ENCODE measurements around the gene UVRAG.
"Not testable (repeated sequence)": the region's sequence is repeated elsewhere in the genome, so short reads cannot be mapped to it uniquely, and the experiment has no call there.

UVRAG gene

DNA sequence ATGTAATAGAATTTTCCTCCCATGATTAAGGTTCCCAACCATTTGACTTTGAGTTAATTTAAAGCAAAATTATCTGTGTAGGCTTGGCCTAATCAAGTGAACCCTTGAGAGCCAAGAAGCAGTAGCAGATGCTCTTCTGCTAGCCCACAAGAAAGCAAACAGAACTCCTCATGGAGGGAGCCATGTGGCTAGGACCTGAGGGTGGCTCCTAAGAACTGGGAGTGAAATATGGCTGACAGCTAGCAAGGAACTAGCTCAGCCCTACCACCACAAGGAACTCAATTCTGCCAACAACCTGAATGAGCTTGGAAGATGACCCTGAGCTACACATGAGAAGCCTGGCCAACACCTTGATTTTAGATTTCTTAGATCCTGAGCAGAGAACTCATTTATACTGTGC, 223.6 kb downstream of the UVRAG start:
- DNase-seq: no peak

DNA sequence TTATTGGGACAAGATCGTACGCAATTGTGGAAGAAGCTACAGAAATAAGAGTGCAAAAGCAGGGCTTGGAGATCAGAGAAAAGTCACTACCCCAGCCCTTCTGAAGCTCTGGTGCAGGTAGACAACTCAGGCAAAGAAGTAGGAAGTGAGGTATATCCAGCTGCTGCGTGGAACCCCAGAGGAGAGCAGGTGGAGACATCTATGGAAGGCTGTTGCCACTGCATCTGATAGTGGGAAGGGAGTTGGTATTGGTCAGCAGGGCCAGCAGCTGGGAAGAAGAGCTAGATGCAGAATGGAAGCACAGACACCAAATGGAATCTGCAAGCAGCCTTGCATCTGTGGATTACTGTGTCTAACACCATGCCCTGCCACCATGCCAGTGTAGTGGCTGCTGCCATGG, 226.2 kb downstream of the UVRAG start:
- DNase-seq: no peak

GRCh38 chr11:76044750-76045320, 229.8 kb downstream of the UVRAG start:
- no peak for DNase-seq

DNA sequence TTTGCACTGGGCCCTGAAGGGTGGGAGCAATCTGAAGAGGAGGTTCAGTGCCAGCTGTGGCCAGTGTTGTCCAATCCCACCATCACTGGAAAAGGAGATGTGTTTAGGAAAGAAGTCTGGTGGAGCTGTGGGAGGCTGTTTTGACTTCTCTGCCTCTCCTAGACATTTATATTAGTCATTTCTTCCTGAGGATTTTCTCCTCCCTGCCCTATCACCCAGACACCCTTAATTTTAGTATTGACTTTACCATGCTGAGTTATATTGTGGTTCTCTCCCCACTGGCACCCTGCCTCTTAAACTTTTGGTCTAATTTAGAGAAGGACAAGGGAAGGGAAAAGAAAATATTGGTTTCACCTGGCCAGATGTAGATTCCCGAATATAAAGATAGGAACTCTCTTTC, 232.2 kb downstream of the UVRAG start:
- no peak for DNase-seq

DNA sequence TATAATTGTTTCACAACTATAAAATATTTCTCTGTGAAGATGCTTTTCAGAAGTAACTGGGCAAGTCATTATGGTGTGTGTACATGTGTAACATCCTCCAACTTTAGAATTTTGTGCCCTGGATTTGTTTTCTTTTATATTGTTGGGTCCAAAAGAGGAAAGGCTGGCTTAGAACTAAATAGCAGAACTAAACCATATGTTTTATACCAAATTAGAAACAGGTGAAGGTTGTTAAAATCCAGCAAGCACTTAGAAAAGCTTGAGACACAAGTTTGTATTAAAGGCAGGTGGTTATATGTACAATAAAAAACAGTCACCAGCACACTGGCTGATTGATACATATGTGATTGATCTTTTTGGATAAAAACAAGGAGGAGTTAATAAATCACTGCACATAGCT, 232.8 kb downstream of the UVRAG start:
- no peak for DNase-seq

GRCh38 chr11:76048763-76049162, 233.8 kb downstream of the UVRAG start:
- no peak for DNase-seq

GRCh38 chr11:76049511-76049910, 234.5 kb downstream of the UVRAG start:
- DNase-seq: no peak

- no peak for DNase-seq
These were observed 236.9 kb downstream of the UVRAG start for GRCh38 chr11:76051937-76052336.

- no peak for DNase-seq
These were observed 239.3 kb downstream of the UVRAG start for GRCh38 chr11:76054330-76054729.

- no peak for DNase-seq
These were observed 241.9 kb downstream of the UVRAG start for GRCh38 chr11:76056876-76057275.

DNA sequence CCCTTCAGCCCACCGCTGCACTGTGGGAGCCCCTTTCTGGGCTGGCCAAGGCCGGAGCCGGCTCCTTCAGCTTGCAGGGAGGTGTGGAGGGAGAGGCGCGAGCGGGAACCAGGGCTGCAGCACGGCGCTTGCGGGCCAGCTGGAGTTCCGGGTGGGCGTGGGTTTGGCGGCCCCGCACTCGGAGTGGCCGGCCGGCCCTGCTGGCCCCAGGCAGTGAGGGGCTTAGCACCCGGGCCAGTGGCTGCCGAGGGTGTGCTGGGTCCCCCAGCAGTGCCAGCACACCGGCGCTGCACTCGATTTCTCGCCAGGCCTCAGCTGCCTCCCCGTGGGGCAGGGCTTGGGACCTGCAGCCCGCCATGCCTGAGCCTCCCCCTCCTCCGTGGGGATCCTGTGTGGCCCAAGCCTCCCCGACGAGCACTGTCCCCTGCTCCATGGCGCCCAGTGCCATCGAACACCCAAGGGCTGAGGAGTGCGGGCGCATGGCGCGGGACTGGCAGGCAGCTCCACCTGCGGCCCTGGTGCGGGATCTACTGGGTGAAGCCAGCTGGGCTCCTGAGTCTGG, 245.5 kb downstream of the UVRAG start:
- not testable (repeated sequence) for DNase-seq

GRCh38 chr11:76062733-76063132, 247.7 kb downstream of the UVRAG start:
- no peak for DNase-seq

GRCh38 chr11:76064192-76064591, 249.2 kb downstream of the UVRAG start:
- DNase-seq: no peak

GRCh38 chr11:76067099-76067498, 252.1 kb downstream of the UVRAG start:
- DNase-seq: no peak

DNA sequence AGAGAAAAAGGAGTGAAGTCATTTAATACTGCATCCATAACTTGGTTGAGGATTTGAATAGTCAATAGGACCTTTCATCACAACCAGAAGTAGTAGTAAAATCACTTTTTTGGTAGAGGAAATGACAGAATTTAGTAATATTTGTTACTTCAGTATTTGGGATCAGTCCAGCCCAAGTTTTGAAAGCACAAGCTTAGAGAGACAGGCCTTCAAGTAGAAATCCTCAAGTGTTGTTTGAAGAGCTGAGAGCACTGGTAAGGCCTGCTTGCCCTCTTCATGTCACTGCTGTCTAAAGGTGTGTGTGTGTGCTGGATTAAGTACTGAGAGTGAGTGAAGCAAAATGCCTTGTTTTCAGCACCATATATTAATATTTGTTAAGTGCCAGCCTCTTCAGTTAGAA, 254.0 kb downstream of the UVRAG start:
- no peak for DNase-seq

DNA sequence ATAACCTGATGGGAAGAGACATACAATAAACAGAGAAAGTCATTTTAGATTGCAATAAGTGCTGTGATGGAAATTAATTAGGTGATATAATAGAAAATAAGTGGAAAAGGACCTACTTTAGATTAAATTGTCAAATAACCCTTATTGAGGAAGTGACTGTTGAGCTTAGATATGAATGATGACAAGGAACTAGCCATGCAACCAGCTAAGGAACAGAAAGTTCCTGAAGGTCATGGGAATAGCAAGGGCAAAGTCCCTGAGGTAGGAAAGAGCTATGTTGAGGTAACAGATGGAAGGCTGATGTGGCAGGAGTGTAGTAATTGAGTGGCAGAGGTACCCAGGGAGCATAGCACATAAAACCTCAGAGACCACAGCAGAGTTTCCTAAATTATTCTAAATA, 256.1 kb downstream of the UVRAG start:
- no peak for DNase-seq

- DNase-seq: peak; percentile 42
These were observed 258.7 kb downstream of the UVRAG start for GRCh38 chr11:76073724-76074123.

DNA sequence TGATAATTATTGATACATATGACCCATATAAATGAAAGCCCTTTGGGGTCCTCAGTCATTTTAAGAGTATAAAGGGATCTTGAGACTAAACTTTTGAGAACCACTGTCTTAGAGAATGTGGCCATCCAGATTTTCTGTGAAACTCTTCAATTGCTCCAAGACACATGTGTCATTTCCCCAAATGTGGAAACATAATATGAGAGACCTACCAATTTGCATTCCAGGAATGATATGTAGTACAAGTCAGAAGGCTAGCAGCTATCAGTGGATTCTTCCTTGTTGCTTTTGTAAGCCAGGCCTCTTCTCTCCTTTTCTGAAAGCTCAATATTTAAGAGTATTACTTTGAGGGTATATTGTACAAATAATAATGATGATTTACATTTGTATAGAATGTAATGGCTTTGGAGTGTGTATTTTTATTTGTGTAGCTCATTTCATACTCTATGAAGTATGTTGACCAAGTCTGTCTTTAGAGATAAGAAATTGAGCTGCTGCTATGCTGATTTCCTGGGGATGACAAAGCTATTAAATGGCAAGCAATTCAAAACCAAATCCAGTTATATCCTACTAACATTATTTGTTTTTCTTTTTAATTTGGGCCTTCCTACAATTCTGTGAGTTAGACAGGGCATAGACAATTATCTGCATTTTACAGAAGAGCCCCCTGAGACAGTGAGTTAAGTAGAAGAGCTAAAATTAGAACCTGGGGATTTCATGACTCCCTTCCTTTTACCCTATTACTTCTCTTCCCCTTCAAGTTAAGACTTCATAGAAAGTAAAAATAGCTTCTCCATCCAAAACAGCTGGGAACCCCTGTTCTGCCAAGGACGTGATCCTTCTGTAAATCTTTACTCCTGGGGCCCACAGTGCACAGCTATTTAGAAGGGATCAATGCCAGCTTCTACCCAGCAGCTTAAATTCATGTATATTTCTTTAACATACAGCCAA, 259.4 kb downstream of the UVRAG start:
- peak; percentile 68 for DNase-seq

- peak; percentile 14 for DNase-seq
These were observed 260.7 kb downstream of the UVRAG start for GRCh38 chr11:76075716-76076115.

- not testable (repeated sequence) for DNase-seq
These were observed 261.2 kb downstream of the UVRAG start for GRCh38 chr11:76076253-76076652.

GRCh38 chr11:76076749-76077148, 261.7 kb downstream of the UVRAG start:
- no peak for DNase-seq

DNA sequence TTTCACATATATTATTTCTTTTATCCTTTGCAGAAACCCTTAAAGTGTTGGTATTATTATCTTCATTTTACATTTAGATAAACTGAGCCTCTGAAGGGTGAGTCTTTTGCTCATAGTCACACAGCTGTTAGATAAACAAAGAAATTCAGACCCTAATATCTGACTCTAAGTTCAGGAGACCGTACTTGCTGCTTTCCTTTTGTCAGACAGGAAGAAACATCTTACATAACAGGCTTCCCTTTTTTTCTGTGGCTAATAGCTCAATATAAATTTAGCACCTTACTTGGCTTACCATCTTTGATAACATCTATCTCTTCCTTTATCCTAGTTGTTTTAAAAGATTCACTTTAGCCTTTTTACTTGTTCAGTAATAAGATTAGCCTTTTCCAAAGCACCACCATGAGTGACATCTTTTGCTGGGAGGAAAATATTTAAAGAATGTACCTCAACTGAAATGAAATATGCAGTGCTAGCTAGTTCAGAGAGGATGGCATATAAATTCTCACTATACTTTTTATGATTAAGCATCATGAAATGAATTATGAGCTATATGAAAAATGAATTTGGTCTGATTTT, 262.7 kb downstream of the UVRAG start:
- no peak for DNase-seq

DNA sequence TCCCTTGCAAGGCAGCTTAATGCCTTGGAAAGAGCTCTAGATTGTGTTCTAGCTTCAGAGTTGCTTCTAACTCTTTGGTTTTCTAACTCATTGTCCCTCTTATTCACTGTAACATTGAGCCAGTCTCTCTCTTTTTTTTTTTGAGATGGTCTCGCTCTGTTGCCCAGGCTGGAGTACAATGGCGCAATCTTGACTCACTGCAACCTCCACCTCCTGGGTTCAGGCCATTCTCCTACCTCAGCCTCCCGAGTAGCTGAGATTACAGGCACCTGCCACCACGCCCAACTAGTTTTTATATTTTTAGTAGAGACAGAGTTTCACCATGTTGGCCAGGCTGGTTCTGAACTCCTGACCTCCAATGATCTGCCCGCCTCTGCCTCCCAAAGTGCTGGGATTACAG, 266.1 kb downstream of the UVRAG start:
- not testable (repeated sequence) for DNase-seq

Data from HCEC 1CT (cell line).